Activated CD4-positive, alpha-beta T cell treated with anti-CD3 and anti-CD28 coated beads, Interleukin-2, amount 50 U/mL, for 16 hours (primary cell): ENCODE results near the gene MRRF.
A peak's percentile ranks its signal among the peaks of the same experiment; 100 is the strongest.
"Not testable (repeated sequence)": the region's sequence is repeated elsewhere in the genome, so short reads cannot be mapped to it uniquely, and the experiment has no call there.

Source experiments
- DNase-seq: peaks from one replicate; pipeline ENCODE4 v3.0.0-alpha.2; 2020

The MRRF gene

GRCh38 chr9:122277285-122277897, 12.7 kb downstream of the MRRF start:
- no peak for DNase-seq

GRCh38 chr9:122281368-122281767, 16.7 kb downstream of the MRRF start:
- no peak for DNase-seq

GRCh38 chr9:122286764-122287163, 22.1 kb downstream of the MRRF start:
- no peak for DNase-seq

- DNase-seq, result no peak
Observed at GRCh38 chr9:122287214-122287720, 22.6 kb downstream of the MRRF start.

- DNase-seq, result no peak
Observed at GRCh38 chr9:122291458-122291857, 26.8 kb downstream of the MRRF start.

GRCh38 chr9:122294531-122294930, 29.8 kb downstream of the MRRF start:
- DNase-seq, result no peak

GRCh38 chr9:122297512-122297911, 32.8 kb downstream of the MRRF start:
- no peak for DNase-seq

- DNase-seq, result no peak
Observed at GRCh38 chr9:122302237-122303093, 37.8 kb downstream of the MRRF start.

GRCh38 chr9:122307061-122307460, 42.4 kb downstream of the MRRF start:
- DNase-seq, result no peak

GRCh38 chr9:122307925-122308324, 43.2 kb downstream of the MRRF start:
- no peak for DNase-seq

- no peak for DNase-seq
Observed at GRCh38 chr9:122309861-122310260, 45.2 kb downstream of the MRRF start.

- no peak for DNase-seq
Observed at GRCh38 chr9:122314165-122314564, 49.5 kb downstream of the MRRF start.

GRCh38 chr9:122315534-122315933, 50.9 kb downstream of the MRRF start:
- no peak for DNase-seq

GRCh38 chr9:122318284-122318683, 53.6 kb downstream of the MRRF start:
- no peak for DNase-seq

GRCh38 chr9:122320413-122320881, 55.8 kb downstream of the MRRF start:
- DNase-seq, result no peak

GRCh38 chr9:122322553-122322952, 57.9 kb downstream of the MRRF start:
- DNase-seq, result no peak

- DNase-seq, result not testable (repeated sequence)
Observed at GRCh38 chr9:122324665-122325064, 60.0 kb downstream of the MRRF start.

- DNase-seq, result peak; percentile 8
Observed at GRCh38 chr9:122325124-122325523, 60.4 kb downstream of the MRRF start.

GRCh38 chr9:122327175-122327574, 62.5 kb downstream of the MRRF start:
- no peak for DNase-seq

- DNase-seq, result no peak
Observed at GRCh38 chr9:122329597-122329996, 64.9 kb downstream of the MRRF start.

GRCh38 chr9:122330466-122330865, 65.8 kb downstream of the MRRF start:
- DNase-seq, result not testable (repeated sequence)

- no peak for DNase-seq
Observed at GRCh38 chr9:122331523-122331927, 66.8 kb downstream of the MRRF start.

- no peak for DNase-seq
Observed at GRCh38 chr9:122332083-122332482, 67.4 kb downstream of the MRRF start.

GRCh38 chr9:122332644-122333043, 68.0 kb downstream of the MRRF start:
- no peak for DNase-seq
